Inflammatory macrophage treated with lipopolysaccharide for 4 hours (primary cell): ENCODE measurements around the gene ADORA3.

Experiments
- DNase-seq: peaks from one replicate; pipeline ENCODE4 v3.0.0-alpha.2; 2020

The ADORA3 gene

DNA sequence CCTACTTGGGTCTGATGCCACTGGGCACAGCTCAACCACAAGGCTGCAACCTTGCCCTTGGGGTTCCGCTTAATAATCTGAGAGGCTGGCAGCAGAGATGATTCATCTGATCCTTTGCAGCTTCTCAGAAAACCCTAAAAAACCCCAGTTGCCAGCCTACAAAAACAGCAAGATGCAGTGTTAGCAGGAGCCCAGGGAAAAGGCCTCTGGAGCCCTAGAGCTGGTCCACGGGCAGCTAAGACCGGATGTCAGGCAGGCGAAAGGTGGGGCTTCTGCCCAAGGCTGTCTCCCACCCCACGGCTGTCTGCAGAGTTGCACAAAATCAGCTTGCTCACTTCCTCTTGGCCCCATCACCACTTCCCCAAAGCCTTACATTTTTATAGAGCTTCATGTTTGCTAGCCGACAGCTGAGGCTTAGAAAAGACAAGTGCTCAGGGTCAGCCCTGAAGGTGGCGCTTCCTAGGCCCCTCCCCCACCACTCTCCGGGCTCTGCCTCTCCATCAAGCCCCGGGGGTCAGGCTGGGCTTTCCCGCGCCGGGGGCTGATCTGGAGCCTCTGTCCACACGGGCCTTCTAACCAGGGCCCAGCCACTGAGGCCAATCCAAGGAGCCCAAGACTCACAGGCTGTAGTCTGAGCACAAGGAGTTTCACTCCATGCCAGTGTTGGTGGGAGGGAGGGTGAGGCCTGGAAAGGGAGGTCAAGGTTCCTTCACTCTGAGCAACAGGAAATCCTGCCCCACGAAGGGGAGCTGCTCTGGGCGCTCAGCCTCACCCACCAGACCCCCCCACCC is 4.2 kb upstream of the ADORA3 start:
- DNase-seq = peak; percentile 97

DNA sequence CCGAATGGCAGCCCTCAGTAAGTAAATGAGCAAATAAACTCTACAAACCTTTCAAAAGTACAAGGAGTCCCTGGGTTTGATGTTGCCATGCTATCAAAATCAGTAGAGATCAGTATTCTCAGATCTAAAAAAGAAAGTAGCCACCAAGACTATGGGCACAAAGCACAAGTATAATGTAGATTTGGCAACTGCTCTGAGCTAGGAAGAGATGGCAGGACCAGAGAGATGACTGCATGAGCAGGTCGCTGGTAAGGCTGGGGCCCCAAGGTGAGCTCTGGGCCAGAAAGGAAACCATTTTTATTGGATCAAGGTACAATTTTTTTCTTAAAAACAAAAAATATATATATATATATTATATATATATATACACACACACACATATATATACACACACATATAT is 3.1 kb upstream of the ADORA3 start:
- DNase-seq = no peak

DNA sequence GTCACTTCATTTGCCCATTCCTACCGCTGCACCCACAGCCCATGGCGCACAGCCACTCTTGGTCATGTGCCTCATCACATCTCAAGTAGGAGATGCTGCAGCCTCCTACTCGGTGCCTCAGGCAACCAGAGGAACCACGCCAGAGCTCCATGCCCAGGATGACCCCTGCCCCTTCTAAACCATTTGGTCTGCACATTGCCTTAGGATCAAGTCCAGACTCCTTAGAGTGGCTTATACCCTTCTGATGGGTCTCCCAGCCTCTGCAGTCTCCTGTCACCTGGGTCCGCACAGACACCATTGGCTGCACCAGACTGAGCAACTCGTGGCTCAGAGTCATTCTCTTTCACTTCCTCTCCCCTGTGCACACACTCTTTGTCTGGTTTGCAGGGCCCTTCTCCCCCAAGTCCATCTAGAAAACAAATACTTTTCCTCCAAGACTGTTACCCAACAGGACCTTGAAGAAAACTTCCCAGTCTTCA is 2.2 kb upstream of the ADORA3 start:
- DNase-seq = peak; percentile 83

DNA sequence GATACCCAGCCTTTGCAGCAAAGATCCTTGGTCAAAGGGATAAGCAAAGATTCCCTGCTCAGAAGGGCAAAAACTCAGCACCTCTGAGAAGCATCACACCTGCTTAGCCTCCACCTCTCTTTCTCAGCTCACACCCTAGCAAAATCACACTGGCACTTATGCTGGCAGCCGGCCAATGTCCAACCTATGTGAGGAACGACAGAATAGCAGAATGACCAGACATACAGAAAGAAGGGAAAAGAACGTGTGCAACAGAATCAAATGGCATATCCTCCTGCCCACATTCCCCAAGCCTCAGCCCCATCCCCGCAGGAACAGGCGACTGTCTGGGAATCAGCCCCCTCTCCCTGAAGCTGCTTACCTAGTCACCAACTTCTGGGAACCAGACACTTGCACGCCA is 664 bp upstream of the ADORA3 start:
- DNase-seq = no peak

DNA sequence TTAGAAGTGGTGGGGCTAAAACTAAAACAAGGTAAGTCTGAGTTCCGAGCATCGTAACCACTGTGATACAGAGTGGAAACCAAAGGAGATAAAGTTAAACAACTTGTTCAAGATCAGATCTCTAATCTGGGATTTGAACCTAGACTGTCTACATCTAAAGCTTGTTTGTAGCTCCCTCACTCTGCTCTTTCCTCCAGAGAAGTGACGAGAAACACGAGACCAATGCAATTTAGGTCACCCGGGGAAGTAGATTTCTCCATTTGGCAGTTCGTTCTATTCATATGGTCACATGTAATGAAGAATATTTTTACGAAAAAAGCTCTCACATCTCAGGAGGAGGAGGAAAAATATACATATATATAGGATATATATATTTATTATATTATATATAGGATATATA is 1.8 kb downstream of the ADORA3 start:
- DNase-seq = no peak

DNA sequence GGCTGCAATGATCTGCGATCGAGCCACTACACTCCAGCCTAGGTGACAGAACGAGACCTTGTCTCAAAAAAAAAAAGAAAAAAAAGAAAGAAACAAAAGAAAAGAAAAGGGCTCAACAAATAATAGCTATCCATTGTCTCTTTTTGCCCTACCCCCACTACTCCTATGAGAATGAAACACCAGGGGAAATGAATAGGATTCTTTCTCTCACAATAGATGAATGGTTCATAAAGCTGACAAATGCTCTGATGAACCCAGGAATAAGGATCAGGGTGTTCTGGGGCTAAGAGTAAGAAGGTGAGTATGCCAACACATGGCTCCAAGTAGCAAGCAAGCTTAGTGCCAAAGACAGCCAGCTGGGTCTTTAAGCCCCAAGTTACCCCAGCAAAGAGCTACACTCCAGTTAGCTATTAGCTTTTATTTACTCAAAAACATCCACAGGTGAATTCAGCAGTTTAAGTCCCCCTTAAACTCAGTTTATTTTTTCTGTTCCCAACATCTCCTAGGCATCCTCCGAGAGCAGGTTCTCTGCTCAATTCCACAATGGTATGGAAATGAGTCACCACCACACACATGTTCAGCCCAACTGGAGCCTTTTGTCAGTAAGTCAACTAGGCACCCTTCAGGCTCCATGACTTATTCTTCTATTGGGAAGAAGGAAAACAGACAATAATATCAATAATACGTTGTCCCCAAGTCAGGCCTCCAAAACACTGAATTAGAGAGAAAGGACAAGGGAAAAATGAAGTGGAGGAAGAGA is 4.2 kb downstream of the ADORA3 start:
- no peak for DNase-seq

DNA sequence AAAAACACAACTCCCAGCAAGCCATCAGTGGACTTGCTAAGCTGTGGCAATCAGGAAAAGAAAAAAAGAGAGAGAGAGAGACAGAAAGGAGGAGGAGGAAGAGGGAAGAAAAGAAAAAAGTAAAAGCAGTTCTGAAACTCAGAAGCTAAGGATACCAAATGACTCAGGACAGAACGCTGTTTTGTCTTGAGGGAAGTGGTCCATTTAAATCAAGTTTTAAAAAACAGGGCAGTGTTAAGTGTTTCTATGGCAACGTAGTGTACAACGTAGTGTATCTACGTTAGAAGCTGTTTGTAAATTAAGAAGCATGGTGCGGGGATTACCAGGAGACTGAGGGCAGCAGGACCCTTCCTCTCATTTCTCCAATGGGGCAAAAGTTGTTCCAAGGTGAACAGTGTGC is 5.8 kb downstream of the ADORA3 start:
- DNase-seq = peak; percentile 68

DNA sequence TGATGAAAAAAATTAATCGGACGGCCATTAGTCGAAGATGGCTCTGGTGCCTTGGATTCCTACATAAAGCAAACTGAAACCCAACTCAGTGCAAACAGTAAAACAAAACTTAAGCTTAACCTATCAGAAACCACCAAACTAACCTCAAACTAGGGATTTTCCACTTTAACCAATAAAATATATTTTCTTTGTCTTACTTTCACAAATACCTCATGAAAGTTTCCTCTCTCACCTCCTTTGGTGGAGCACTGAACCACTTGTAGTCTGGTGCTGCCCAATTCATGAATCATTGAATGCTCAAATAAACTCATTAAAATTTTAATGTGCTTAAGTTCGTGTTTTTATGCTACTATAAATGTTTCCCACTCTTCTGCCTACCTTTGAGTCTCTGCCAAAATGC is 7.0 kb downstream of the ADORA3 start:
- DNase-seq = peak; percentile 36

DNA sequence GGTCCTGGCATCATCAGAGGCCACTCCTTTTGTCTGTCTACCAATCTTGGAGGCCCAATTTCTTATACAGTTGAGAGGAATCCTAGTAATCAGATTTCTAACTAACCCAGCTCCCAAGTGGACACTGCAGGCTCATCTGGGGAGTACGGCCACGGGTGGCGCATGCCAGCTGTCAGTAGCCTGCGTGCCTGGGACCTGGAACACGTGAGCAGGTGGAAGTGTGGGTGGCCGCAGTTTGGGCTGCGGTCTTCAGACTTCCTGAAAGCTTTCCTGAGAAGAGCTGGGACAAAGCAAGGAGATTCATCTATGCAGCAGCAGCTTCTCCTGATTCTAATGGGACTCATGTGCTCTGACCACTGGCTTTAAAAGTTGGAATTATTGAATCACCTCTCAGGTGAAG is 12.4 kb downstream of the ADORA3 start:
- DNase-seq = no peak

DNA sequence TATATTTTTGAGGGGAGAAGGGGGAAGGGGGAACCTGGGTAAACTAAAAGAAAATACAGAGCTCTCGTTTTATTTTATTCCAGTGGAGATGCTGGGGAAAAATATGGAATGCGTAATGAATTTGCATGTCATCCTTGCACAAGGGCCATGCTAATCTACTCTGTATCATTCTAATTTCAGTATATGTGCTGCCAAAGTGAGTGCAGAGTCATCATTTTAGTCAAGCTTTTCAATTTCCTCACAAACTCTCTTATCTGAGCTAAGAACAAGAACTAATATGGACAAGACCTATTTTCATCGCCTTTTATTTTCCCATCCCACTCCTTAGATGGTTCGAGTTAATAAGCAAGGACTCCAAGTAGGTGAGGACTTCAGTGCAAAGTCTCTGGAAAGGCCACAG is 13.2 kb downstream of the ADORA3 start:
- DNase-seq = no peak

DNA sequence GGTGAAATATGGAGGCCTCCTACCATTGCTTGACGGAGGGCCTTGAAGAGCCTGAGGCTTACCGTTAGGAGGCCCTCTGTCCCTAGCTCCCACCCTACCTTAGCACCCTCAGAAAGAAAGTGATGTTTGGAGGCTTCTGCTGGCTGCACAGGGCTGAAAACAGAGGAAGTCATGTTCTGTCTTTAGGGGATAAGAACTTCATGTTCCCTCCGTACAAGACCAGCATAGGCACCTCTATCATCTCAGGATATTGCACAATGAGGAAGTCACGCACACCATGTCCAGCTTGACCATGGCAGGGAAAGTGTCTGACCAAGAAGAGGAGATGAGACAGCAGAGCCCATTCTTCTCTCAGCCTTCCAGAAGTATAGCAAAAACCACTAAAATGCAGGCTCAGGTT is 13.8 kb downstream of the ADORA3 start:
- peak; percentile 68 for DNase-seq

DNA sequence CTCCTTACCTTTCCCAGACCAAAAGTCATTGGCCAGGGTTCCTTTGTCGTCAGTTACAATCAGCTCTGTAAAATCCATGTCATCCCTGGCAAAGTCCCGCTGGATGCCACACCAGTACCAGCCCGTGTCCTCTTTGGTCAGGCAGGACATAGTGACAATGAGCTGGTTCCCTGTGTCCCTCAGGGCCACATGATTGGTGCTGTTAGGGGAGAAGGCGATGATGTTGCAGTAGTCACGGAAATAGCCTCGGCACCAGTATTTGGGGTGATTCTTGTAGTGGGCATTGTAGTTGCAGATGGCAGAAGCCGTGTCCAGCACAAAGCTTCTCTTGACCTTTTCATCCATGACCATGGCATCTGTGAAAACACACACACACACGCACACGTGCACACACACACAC is 14.8 kb downstream of the ADORA3 start:
- no peak for DNase-seq

DNA sequence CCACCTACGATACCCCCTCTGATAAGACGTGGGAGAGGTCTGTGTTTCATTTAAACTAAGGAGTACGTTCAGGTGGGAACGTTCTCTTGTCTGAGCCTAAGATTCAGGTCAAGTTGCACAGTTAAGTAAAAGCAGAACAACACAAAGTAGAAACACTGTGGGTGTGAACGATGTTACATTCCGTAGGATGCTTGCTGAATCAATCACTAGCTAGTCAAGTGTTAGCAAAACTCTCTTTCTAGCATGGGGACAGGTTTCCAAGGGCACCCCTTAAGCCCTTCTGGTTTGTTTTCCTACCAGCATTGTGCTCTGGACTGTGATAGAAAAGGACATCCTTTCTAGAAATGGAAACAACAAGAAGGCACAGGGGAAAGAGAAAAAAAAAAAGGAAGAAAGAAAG is 16.3 kb downstream of the ADORA3 start:
- DNase-seq = peak; percentile 39

DNA sequence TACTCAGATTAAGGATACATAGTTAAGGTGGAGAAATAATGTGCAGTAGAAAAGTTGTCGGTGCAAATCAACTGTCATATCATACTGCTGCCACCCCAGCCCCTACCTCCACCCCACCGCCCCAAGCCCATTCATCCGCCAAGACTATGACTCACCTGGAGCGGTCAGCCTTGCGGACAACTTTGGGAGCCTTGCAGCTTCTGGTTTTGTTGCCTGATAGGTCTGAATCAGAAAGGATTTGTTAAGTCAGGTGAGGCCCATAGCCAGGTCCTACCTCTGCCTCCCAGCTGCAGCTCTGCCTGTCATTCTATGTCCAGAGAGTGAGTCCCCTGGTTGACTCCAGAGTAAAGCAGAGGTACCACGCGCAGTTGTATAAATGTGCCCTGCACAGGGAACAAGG is 17.0 kb downstream of the ADORA3 start:
- no peak for DNase-seq

DNA sequence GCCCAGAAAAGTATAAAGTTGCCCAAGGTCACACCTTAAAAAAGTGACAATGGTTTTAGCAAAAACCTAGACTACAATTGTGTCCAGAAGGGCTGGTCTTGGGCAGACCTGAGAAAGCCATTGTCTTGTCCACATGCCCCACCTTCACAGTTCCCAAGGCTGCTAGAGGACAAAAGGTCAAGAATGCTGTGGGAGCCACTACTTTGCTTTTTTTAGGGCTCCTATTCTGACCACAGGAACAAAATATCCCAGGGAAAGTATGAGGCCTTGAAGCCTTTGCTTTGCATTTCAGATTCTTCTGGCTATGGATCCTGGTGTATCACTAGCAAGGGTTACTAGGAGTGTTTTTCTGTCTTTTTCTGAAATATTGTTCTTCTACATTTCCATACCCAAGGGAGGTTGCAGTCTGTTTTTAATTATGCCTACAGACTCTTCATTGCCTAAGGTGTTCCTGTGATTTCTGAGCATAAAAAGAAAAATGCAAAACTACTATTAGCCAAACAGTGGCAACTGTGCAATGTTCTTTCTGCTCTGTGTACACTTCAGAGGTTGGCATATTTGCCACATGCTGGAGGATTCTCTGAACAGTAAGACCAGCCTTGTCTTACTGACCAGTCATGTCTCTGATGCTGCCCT is 18.9 kb downstream of the ADORA3 start:
- no peak for DNase-seq

DNA sequence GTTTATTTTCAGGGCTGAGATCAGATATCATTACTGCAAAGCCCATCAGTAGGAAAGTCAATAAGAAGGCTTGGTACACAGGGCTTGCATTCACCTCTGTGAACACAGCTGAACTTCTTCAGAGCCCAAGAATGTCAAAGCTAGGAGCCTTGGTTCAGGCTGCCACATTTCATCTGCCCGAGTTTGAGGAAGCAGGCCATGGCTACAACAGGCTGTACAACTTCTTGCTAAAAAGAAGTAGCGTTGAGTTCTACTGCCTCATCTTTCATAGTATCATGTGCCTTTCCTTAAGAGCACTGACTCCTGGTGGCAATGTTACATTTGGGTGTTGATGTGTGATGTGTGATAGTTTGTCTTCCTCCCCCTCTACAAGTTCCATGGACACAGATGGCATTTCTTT is 19.6 kb downstream of the ADORA3 start:
- peak; percentile 40 for DNase-seq

DNA sequence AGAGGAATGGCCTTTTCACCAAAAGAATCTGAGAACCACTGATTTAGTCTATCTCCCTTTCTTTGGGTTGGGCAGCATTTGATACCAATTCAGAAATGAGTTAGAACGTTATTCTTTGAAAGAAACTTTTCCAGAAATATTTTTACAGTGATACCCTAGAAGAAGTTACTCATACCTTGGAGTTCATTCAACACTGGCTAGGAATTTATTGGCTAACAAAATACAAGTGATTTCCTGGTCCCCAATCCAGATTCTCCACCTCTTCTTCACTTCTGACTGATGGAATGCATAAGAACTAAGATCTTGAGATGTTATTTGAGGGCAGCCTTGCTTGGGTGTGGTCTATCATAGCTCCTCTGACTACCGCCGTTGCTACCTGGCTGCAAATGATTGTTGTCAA is 20.3 kb downstream of the ADORA3 start:
- no peak for DNase-seq

DNA sequence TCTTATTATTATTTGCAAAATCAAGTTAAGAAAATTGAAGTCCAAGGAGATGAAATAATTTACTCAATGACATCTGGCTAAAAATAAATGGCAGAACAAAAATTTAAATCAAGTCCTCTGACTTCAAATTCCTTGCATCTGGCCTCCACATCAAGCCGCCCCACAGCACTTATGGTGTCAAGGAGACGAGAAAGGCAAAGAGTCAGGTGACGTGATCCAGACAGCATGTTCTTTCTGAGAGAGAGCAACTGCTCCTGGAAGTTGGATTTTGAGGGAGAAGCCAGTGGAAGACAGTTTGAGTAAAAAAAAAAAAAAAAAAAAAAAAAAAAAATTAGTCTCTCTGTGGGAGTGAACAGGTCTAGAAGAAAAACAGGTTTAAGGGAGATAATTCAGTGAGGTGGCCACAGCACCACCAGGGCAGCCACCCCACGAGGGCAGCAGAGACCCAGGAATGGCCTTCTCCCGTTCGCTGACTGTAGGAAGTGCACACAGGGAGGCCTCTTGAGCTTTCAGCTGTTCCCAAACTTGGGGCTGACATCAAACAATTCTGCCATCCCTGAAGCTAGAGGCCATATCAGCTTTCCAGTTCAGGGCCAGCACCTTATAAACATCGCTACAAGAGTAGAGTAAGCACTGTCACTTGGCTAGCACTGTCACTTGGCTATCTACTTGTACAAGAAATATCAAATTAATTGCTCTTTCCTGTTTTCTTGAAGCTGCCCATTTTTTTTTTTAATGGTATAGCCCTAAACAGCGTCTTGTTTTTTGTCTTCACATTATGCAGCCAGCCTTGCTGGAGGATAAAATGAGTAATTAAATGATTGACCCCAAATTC is 21.8 kb downstream of the ADORA3 start:
- peak; percentile 73 for DNase-seq

DNA sequence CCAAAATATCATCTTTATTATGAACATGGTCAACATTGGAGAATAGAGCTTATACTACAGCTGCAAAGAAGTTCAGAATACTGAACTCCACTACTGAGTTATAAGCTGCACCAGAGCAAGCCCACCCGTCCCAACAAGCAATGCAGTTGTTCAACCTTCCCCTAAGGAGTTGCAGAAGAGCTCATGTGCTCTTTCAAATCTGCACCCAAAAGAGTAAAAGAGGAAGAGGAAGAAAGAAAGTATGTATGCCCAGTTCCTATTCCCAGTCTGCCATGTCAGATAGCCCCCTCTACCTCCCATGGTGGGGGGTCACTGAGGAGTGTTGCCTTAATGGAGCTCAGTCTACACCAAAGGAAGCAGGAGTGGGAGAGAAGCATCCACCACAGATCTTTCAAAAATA is 22.8 kb downstream of the ADORA3 start:
- peak; percentile 56 for DNase-seq

DNA sequence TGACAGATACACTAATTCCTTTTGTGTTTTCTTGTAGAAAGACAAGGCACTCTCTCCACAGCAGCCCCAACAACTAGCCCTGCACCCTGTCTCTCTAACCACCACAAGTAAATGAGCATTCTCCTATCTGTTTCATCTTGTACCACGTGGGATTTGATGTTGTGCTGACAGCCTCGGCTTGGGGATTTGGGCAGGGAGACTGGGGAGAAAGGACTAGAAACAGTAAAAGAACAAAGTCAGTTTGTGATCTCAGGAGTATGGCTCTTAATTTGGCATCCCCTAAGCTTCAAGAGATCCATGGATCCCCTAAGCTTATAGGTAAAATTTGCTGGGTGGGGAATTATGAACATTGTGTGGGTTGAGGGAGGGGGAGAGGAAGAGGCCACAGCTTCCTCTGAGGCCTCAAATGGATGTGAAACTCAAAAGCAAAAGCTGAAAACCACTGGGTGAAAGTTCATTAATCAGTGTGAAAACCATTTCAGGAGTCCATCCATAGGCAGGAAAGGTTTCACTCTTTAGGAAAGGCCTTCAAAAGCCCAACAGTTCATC is 26.6 kb downstream of the ADORA3 start:
- peak; percentile 75 for DNase-seq

DNA sequence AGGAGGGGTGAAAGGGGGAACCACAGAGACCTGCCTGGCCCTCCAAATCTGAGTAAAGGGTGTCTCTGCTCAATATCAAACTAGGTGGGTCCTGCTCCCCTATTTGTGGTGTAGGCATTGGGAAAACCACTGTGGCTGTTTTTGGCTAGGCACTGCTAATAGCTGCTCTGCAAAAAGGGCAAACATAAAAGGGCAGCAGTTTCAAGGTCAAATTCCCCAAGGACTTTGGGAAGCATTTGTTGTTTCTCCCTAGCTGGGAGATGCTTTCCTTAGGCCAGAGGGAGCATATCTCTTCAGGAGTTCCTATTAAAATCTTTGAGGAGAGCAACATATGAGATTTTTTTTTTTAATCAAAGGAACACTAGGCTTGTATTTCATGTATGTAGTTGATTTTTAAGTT is 27.2 kb downstream of the ADORA3 start:
- DNase-seq = no peak

DNA sequence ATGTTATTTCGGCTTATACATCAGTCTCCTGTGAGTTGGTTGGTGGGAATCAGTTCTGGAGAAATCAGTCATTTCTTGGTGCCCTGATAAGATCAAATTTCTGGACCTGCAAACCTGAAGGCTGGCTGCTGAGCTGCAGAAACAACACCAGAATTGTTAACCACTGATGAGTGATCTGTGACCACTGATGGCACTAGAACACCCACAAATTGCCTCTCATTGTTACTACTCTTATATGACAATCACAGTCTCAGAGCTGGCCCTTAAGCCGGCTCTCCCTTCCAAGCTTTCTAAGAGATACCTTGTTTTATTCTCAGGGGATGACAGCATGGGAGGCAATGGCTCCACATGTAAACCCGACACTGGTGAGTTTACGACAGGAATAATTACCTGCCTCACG is 27.7 kb downstream of the ADORA3 start:
- DNase-seq = no peak

DNA sequence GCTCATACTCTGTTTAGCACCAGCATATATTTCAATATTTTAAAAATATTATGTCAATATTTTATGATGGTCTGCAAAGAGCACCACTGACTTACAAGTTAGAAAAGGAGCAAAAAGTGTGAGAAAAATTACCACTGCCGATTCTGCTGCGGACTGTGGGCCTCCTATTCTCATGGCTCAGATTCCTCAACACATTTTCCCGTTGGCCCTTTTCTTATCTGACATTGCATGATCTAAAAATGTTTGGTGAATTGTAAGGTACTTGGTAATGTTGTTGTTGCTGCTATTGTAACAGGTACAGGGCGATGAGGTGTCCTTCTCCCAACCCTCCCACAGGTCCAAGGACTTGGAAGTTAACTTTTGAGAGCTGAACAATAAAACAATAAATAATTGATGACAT is 28.9 kb downstream of the ADORA3 start:
- no peak for DNase-seq
